K562 (cell line): Measurements from ENCODE around the gene DCLK2. TPM values are rescaled to one million over a fixed set of nuclear protein-coding genes. Genes with fewer than 3 reads are reported as not detected.

Source experiments
- ATAC-seq: fragments of 200-7000 bp; cut with Tn5 transposase; 3 replicates; pipeline ENCODE4 v1.9.1; 2020; ENCODE audit warnings: moderate library complexity
- BruUV-seq: library from RNA; stranded (reverse); fragments of 400-500 nt; replicated peaks from 2 replicates; lab custom pipeline; 2021; lab: Mats Ljungman, UMichigan
- CTCF ChIA-PET: fragments of 300-600 bp; formaldehyde crosslinking; extraction: SDS; loops from one replicate; lab custom pipeline; 2021; ENCODE audit warnings: low intra/inter-chr PET ratio; lab: Yijun Ruan, JAX
- POLR2A ChIA-PET: fragments of 300-600, 350-650 bp; sonication (Branson Sonifier 250); formaldehyde crosslinking; extraction: SDS; loops from one replicate; lab custom pipeline; 2021; ENCODE audit warnings: antibody characterized with exemption, inconsistent platforms; lab: Yijun Ruan, JAX
- DNase-seq, 4 experiments: peaks; one replicate each; pipeline versions ENCODE4 v3.0.0 to v3.0.0-alpha.2; 2011 to 2018; ENCODE audit warnings: low spot score in 3 of 4, mixed read lengths in 3 of 4; ENCODE audit errors: extremely low read depth in 1 of 4
- FAIRE-seq: peaks from 2 replicates; lab custom pipeline; 2011; peaks lifted over from hg19 to GRCh38; lab: Jason Lieb, UNC
- H2AFZ ChIP-seq: 2 replicates; pipeline ENCODE4 v1.6.0; 2011; ENCODE audit warnings: low read depth, low read length, control low read depth, inconsistent platforms
- H3K27ac ChIP-seq: fragments of 200-600 bp; 3 replicates; pipeline ENCODE4 v1.8.0; 2011; ENCODE audit warnings: low read depth, mild to moderate bottlenecking, control low read depth, inconsistent platforms, low read length, moderate library complexity, mixed read lengths; ENCODE audit errors: extremely low read depth
- H3K27me3 ChIP-seq, 2 experiments: fragments of 300-600 bp in 1 of 2; 2 replicates in 1 of 2; 3 replicates in 1 of 2; pipeline versions ENCODE4 v1.6.0 to v1.8.0; 2011; ENCODE audit warnings: inconsistent platforms in 2 of 2, low read length in 2 of 2, mild to moderate bottlenecking in 1 of 2, mixed read lengths in 1 of 2, moderate library complexity in 1 of 2; ENCODE audit not compliant: control insufficient read depth in 2 of 2, insufficient read depth in 2 of 2
- H3K36me3 ChIP-seq: fragments of 300-600 bp; 3 replicates; pipeline ENCODE4 v1.8.0; 2011; ENCODE audit warnings: mild to moderate bottlenecking, low read length, inconsistent platforms; ENCODE audit not compliant: control insufficient read depth, insufficient read depth
- H3K4me1 ChIP-seq, 2 experiments: fragments of 200-600 bp in 1 of 2; replicated peaks in 1 of 2; 2 replicates in 1 of 2; 3 replicates in 1 of 2; pipeline versions ENCODE4 v1.5.1 to v1.8.0; 2011; ENCODE audit warnings: inconsistent platforms in 2 of 2, low read length in 2 of 2, mild to moderate bottlenecking in 1 of 2, mixed read lengths in 1 of 2, moderate library complexity in 1 of 2; ENCODE audit not compliant: control insufficient read depth in 2 of 2, insufficient read depth in 2 of 2
- H3K4me2 ChIP-seq: 2 replicates; pipeline ENCODE4 v1.6.1; 2011; ENCODE audit warnings: low read length, control low read depth, inconsistent platforms, mixed read lengths; ENCODE audit not compliant: insufficient read depth
- H3K4me3 ChIP-seq: fragments of 200-600 bp; sonication (generic), shearing (Covaris generic); 2 replicates; pipeline ENCODE4 v1.5.1; 2016; ENCODE audit warnings: control low read depth, inconsistent platforms
- H3K79me2 ChIP-seq: fragments of 200-600 bp; 3 replicates; pipeline ENCODE4 v1.8.0; 2011; ENCODE audit warnings: low read length, inconsistent platforms; ENCODE audit not compliant: control insufficient read depth, insufficient read depth
- H3K9ac ChIP-seq, 2 experiments: 2 replicates each; pipeline versions ENCODE4 v1.6.0 to v1.6.1; 2011; ENCODE audit warnings: low read depth in 2 of 2, low read length in 2 of 2, control low read depth in 1 of 2, inconsistent platforms in 1 of 2, mild to moderate bottlenecking in 1 of 2, mixed read lengths in 1 of 2; ENCODE audit not compliant: insufficient read depth in 1 of 2
- H3K9me1 ChIP-seq: one replicate; pipeline ENCODE4 v1.6.0; 2011; ENCODE audit warnings: inconsistent platforms, mild to moderate bottlenecking, low read length, moderate library complexity; ENCODE audit not compliant: control insufficient read depth, insufficient read depth
- H3K9me3 ChIP-seq: replicated peaks from 2 replicates; pipeline ENCODE4 v1.5.1; 2011; ENCODE audit warnings: low read depth, low read length, inconsistent platforms; ENCODE audit not compliant: control insufficient read depth, insufficient read depth
- H4K20me1 ChIP-seq: replicated peaks from 2 replicates; pipeline ENCODE4 v1.6.1; 2011; ENCODE audit warnings: low read length, inconsistent platforms, mixed read lengths; ENCODE audit not compliant: control insufficient read depth, insufficient read depth
- BDP1 ChIP-seq: IDR thresholded peaks from 3 replicates; pipeline ENCODE4 v1.6.1; 2011; ENCODE audit not compliant: insufficient read length, insufficient read depth
- HNRNPK ChIP-seq: fragments of 200-400 bp; formaldehyde crosslinking; IDR thresholded peaks from one replicate; pipeline ENCODE4 v1.6.1; 2018; ENCODE audit warnings: mild to moderate bottlenecking, low read depth, low read length; ENCODE audit not compliant: poor library complexity, severe bottlenecking
- HNRNPLL ChIP-seq: fragments of 200-400 bp; formaldehyde crosslinking; IDR thresholded peaks from 2 replicates; pipeline ENCODE4 v1.6.1; 2017; ENCODE audit warnings: low read length, low read depth, mild to moderate bottlenecking; ENCODE audit not compliant: poor library complexity, severe bottlenecking
- ZNF395 ChIP-seq: fragments of 200-800 bp; sonication (Bioruptor generic); IDR thresholded peaks from 2 replicates; pipeline ENCODE4 v1.6.1; 2017; ENCODE audit warnings: missing genetic modification characterization, missing compliant biosample characterization
- WGBS: fragments of 100-300 bp; shearing (Covaris generic); methylation state at CpG from one replicate; pipeline ENCODE4 v1.1.6; 2016; ENCODE audit warnings: low coverage, mixed read lengths; ENCODE audit not compliant: insufficient coverage; ENCODE audit errors: missing lambda C conversion rate; 5-methylcytosine and 5-hydroxymethylcytosine counted together
- in situ Hi-C: fragments of 300-500 bp; cut with MboI; formaldehyde crosslinking; loops from 4 replicates; pipeline ENCODE4 v1.15.0; 2018; ENCODE audit warnings: inconsistent platforms, mixed read lengths
- intact Hi-C: fragments of 100-400 bp; cut with micrococcal nuclease; formaldehyde crosslinking; loops from 2 replicates; pipeline ENCODE4 v1.14.2; 2022
- polyA plus RNA-seq, 8 experiments: library from polyadenylated mRNA; depleted of rRNA in 4 of 8; stranded (reverse) in 5 of 8; unstranded in 3 of 8; fragments of >200 nt; fragmentation: Nextera tagmentation in 2 of 8; fragmentation: Illumina TruSeq in 1 of 8; extraction: Ambion mirVana in 2 of 8; extraction: Trizol in 1 of 8; gene quantifications; 2 replicates each; pipeline versions ENCODE4 v1.2.1 to v1.2.3, GENCODE V29; 2011 to 2014; ENCODE audit warnings: inconsistent platforms in 1 of 8, missing spikeins in 1 of 8
- total RNA-seq, 7 experiments: library from RNA; depleted of rRNA in 6 of 7; stranded (reverse); fragments of >200 nt in 6 of 7; fragmentation: Illumina TruSeq in 2 of 7; extraction: Trizol in 2 of 7; gene quantifications; 2 replicates each; pipeline versions ENCODE4 v1.2.1 to v1.2.3, GENCODE V29; 2011 to 2021; ENCODE audit warnings: low replicate concordance in 1 of 7

Gene DCLK2
- total and polyA plus RNA-seq, 9 of the 15 experiments (the other 6 are each of a cell fraction or from before 2014, with no cell fraction given): not detected

DNA sequence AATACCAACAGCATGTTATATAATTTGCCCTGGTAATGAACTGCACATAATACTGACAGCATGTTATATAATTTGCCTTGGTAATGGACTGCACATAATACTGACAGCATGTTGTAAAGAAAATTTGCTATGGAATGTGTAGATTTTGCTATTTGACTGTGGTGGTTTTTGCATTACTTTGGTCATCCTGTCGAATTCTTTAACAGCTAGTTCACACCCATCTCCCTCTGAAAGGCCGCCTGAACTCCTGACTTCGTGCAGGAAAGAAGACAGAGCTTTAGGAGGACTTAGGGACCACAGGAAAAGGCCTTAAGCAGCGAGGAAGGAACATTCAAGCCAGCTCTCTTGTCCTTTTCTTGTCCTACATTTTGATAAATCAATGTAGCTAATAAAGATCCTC, 45.2 kb upstream of the DCLK2 start:
- TF ChIP-seq HNRNPK (no peak), HNRNPLL (no peak)
- TF ChIP-seq, all 486 proteins: peak for 0
- Histone ChIP-seq H4K20me1 (no peaks in the 10 kb centered on the region), H3K27me3 (no peaks in the 10 kb centered on the region; a peak in 1 of 5 replicates), H3K9me1 (no peaks in the 10 kb centered on the region), H3K9ac (no peak overlapping the region), H3K36me3 (no peaks in the 10 kb centered on the region), H3K4me3 (no peak overlapping the region), H3K79me2 (no peaks in the 10 kb centered on the region), H3K4me1 (no peaks in the 10 kb centered on the region), H3K4me2 (no peak overlapping the region), H3K27ac (no peak overlapping the region), H3K9me3 (no peaks in the 10 kb centered on the region), H2AFZ (no peak overlapping the region)
- CTCF ChIA-PET: no interaction called here
- FAIRE-seq: no peak
- POLR2A ChIA-PET: no interaction called here
- intact Hi-C loops: no loop called here
- no peak for DNase-seq
- no peak for ATAC-seq
- in situ Hi-C loops: no loop called here
- 0% methylated on average over 4 of the region's 4 CpGs for WGBS
- BruUV-seq: no TSS peak

- CTCF ChIA-PET: no interaction called here
- Histone ChIP-seq H3K9me1 (no peaks in the 10 kb centered on the region), H3K79me2 (no peaks in the 10 kb centered on the region)
Observed at GRCh38 chr4:150033901-150034300, 44.3 kb upstream of the DCLK2 start.

More at GRCh38 chr4:150033901-150034300, 44.3 kb upstream of the DCLK2 start:
- ATAC-seq (no peak), DNase-seq (no peak), FAIRE-seq (no peak)
- 0% methylated on average over 2 of the region's 2 CpGs for WGBS
- in situ Hi-C loops (no loop called here), intact Hi-C loops (no loop called here)
- POLR2A ChIA-PET: no interaction called here
- Histone ChIP-seq H3K27ac (no peak overlapping the region), H3K4me3 (no peak overlapping the region), H3K9ac (no peak overlapping the region), H3K27me3 (no peaks in the 10 kb centered on the region; a peak in 1 of 5 replicates), H3K4me1 (no peaks in the 10 kb centered on the region), H2AFZ (no peak overlapping the region), H3K36me3 (no peaks in the 10 kb centered on the region), H3K9me3 (no peaks in the 10 kb centered on the region), H3K4me2 (no peak overlapping the region), H4K20me1 (no peaks in the 10 kb centered on the region)
- TF ChIP-seq ZNF395 (CRISPR knock-in tag) (no peak), BDP1 (no peak)
- no TSS peak for BruUV-seq
